HepG2 (cell line): ENCODE data around the gene TOP2B. TPM values are rescaled to one million over a fixed set of nuclear protein-coding genes. Genes with fewer than 3 reads are reported as not detected.

Source experiments
- ATAC-seq: fragments of 200-7000 bp; cut with Tn5 transposase; 3 replicates; pipeline ENCODE4 v1.9.1; 2020; ENCODE audit warnings: mild to moderate bottlenecking, moderate library complexity
- BruUV-seq: library from RNA; stranded (reverse); fragments of 400-500 nt; replicated peaks from 2 replicates; lab custom pipeline; 2021; lab: Mats Ljungman, UMichigan
- CTCF ChIA-PET: fragments of 300-600 bp; formaldehyde crosslinking; extraction: SDS; loops from one replicate; lab custom pipeline; 2021; ENCODE audit warnings: low total read pairs, inconsistent platforms, low intra/inter-chr PET ratio; lab: Yijun Ruan, JAX
- POLR2A ChIA-PET: fragments of 350-600 bp; sonication (Branson Sonifier 250); formaldehyde crosslinking; loops from one replicate; lab custom pipeline; 2020; ENCODE audit warnings: antibody characterized with exemption, inconsistent platforms; lab: Yijun Ruan, JAX
- DNase-seq: peaks from one replicate; pipeline ENCODE4 v3.0.0-alpha.2; 2015; ENCODE audit warnings: low spot score
- FAIRE-seq: peaks from 3 replicates; lab custom pipeline; 2011; peaks lifted over from hg19 to GRCh38; lab: Jason Lieb, UNC
- H2AFZ ChIP-seq: one replicate; pipeline ENCODE4 v1.6.1; 2011; ENCODE audit warnings: low read length, inconsistent platforms
- H3K27ac ChIP-seq: fragments of 300-600 bp; 3 replicates; pipeline ENCODE4 v1.8.0; 2011; ENCODE audit warnings: mixed run types, mild to moderate bottlenecking, mixed read lengths, low read length, inconsistent platforms; ENCODE audit not compliant: insufficient read depth; ENCODE audit errors: extremely low read length
- H3K27me3 ChIP-seq, 2 experiments: fragments of 200-600 bp in 1 of 2; 2 replicates in 1 of 2; 3 replicates in 1 of 2; pipeline versions ENCODE4 v1.6.0 to v1.8.0; 2011; ENCODE audit warnings: low read length in 2 of 2, mild to moderate bottlenecking in 2 of 2, moderate library complexity in 2 of 2, inconsistent platforms in 1 of 2; ENCODE audit not compliant: insufficient read depth in 2 of 2, control insufficient read depth in 1 of 2
- H3K36me3 ChIP-seq, 2 experiments: fragments of 200-600 bp in 1 of 2; replicated peaks in 1 of 2; 2 replicates in 1 of 2; 3 replicates in 1 of 2; pipeline versions ENCODE4 v1.5.1 to v1.8.0; 2011; ENCODE audit warnings: low read length in 2 of 2, inconsistent platforms in 1 of 2; ENCODE audit not compliant: insufficient read depth in 2 of 2, control insufficient read depth in 1 of 2
- H3K4me1 ChIP-seq: 2 replicates; pipeline ENCODE4 v1.5.1; 2012; ENCODE audit warnings: low read length, inconsistent platforms; ENCODE audit not compliant: insufficient read depth
- H3K4me2 ChIP-seq: 2 replicates; pipeline ENCODE4 v1.6.0; 2011; ENCODE audit warnings: low read depth, low read length, inconsistent platforms
- H3K4me3 ChIP-seq, 3 experiments: fragments of 200-600 bp in 1 of 3; sonication (generic), shearing (Covaris generic) in 1 of 3; replicated peaks in 1 of 3; 2 replicates each; pipeline ENCODE4 v1.5.1; 2011 to 2016; ENCODE audit warnings: low read length in 3 of 3, inconsistent platforms in 2 of 3, low read depth in 2 of 3, mild to moderate bottlenecking in 2 of 3, control low read depth in 1 of 3, mixed read lengths in 1 of 3; ENCODE audit not compliant: insufficient read depth in 1 of 3
- H3K79me2 ChIP-seq: one replicate; pipeline ENCODE4 v1.6.1; 2011; ENCODE audit warnings: low read length, inconsistent platforms; ENCODE audit not compliant: insufficient read depth
- H3K9ac ChIP-seq: 2 replicates; pipeline ENCODE4 v1.6.0; 2011; ENCODE audit warnings: mild to moderate bottlenecking, low read depth, low read length, inconsistent platforms; ENCODE audit not compliant: insufficient read depth
- H3K9me3 ChIP-seq: 2 replicates; pipeline ENCODE4 v1.5.1; 2012; ENCODE audit warnings: mild to moderate bottlenecking, low read length
- H4K20me1 ChIP-seq: 2 replicates; pipeline ENCODE4 v1.6.0; 2011; ENCODE audit warnings: inconsistent platforms, mild to moderate bottlenecking, low read length, moderate library complexity; ENCODE audit not compliant: insufficient read depth
- AGO2 ChIP-seq: fragments of 200-400 bp; formaldehyde crosslinking; optimal IDR thresholded peaks from 2 replicates; pipeline ENCODE3; 2017; ENCODE audit warnings: mild to moderate bottlenecking, low read depth, low read length, moderate library complexity
- AKAP8 ChIP-seq: sonication (generic); formaldehyde crosslinking; IDR thresholded peaks from 2 replicates; pipeline ENCODE4 v1.5.1; 2020; ENCODE audit warnings: mild to moderate bottlenecking, missing genetic modification reagents
- ARID2 ChIP-seq: sonication (generic); formaldehyde crosslinking; IDR thresholded peaks from 2 replicates; pipeline ENCODE4 v1.8.1; 2022; ENCODE audit warnings: mild to moderate bottlenecking, missing genetic modification reagents, borderline replicate concordance
- BRD4 ChIP-seq: sonication (generic); formaldehyde crosslinking; IDR thresholded peaks from 2 replicates; pipeline ENCODE4 v1.4.0; 2020; ENCODE audit warnings: missing genetic modification reagents
- CEBPG ChIP-seq: IDR thresholded peaks from 2 replicates; pipeline ENCODE4 v1.6.1; 2016
- ETV5 ChIP-seq: IDR thresholded peaks from 2 replicates; pipeline ENCODE4 v1.6.1; 2018; ENCODE audit warnings: missing biosample characterization, missing genetic modification reagents, inconsistent platforms, borderline replicate concordance
- HMGA1 ChIP-seq: sonication (generic); formaldehyde crosslinking; conservative IDR thresholded peaks from 2 replicates; pipeline ENCODE4 v1.4.0; 2020; ENCODE audit warnings: missing genetic modification reagents
- KLF12 ChIP-seq: sonication (generic); formaldehyde crosslinking; IDR thresholded peaks from 2 replicates; pipeline ENCODE4 v1.4.0; 2020; ENCODE audit warnings: missing genetic modification reagents, borderline replicate concordance
- NAIF1 ChIP-seq: sonication (generic); formaldehyde crosslinking; IDR thresholded peaks from 2 replicates; pipeline ENCODE4 v1.5.0; 2020; ENCODE audit warnings: mild to moderate bottlenecking, missing genetic modification reagents, borderline replicate concordance
- NFATC3 ChIP-seq: sonication (generic); formaldehyde crosslinking; IDR thresholded peaks from 2 replicates; pipeline ENCODE4 v1.5.1; 2020; ENCODE audit warnings: mild to moderate bottlenecking, missing genetic modification reagents
- NFYC ChIP-seq: IDR thresholded peaks from 2 replicates; pipeline ENCODE4 v1.6.1; 2016; ENCODE audit warnings: missing genetic modification reagents, missing compliant biosample characterization
- NONO ChIP-seq, 2 experiments: fragments of 450-650 bp in 1 of 2; sonication (generic) in 1 of 2; formaldehyde crosslinking in 1 of 2; IDR thresholded peaks in 1 of 2; conservative IDR thresholded peaks in 1 of 2; 2 replicates each; pipeline versions ENCODE4 v1.6.1 to v1.8.0; 2017 to 2022; ENCODE audit warnings: mild to moderate bottlenecking in 1 of 2, missing genetic modification reagents in 1 of 2, moderate library complexity in 1 of 2
- SPEN ChIP-seq: sonication (generic); formaldehyde crosslinking; IDR thresholded peaks from 2 replicates; pipeline ENCODE4 v1.5.1; 2020; ENCODE audit warnings: low read depth, mild to moderate bottlenecking, missing genetic modification reagents
- ZNF335 ChIP-seq: sonication (generic); formaldehyde crosslinking; IDR thresholded peaks from 2 replicates; pipeline ENCODE4 v1.4.0; 2020; ENCODE audit warnings: missing genetic modification reagents
- in situ Hi-C: cut with HindIII; loops from 2 replicates; pipeline ENCODE4 v1.10.0; 2017; ENCODE audit warnings: low pct_unique_long_range_greater_than_20kb; ENCODE audit not compliant: extremely low pct_ligation_motif_present
- intact Hi-C: fragments of 100-400 bp; cut with micrococcal nuclease; formaldehyde crosslinking; loops from one replicate; pipeline ENCODE4 v1.10.0; 2022; ENCODE audit not compliant: unreplicated experiment
- polyA plus RNA-seq, 8 experiments: library from polyadenylated mRNA; depleted of rRNA in 3 of 8; stranded (reverse) in 7 of 8; unstranded in 1 of 8; fragments of >200 nt; fragmentation: Illumina TruSeq in 4 of 8; extraction: Trizol in 4 of 8; gene quantifications; 2 replicates each; pipeline versions ENCODE4 v1.2.1 to v1.2.3, GENCODE V29; 2011 to 2016; ENCODE audit warnings: low read depth in 4 of 8, missing spikeins in 1 of 8, mixed read lengths in 1 of 8; ENCODE audit not compliant: insufficient read depth in 1 of 8
- total RNA-seq, 5 experiments: library from RNA; depleted of rRNA; stranded (reverse); fragments of >200 nt; fragmentation: Illumina TruSeq; extraction: Trizol; gene quantifications; 2 replicates each; pipeline ENCODE4 v1.2.3, GENCODE V29; 2016; ENCODE audit warnings: low read depth in 1 of 5
- TF ChIP-seq, protein P1 (sequence below): sonication (generic); formaldehyde crosslinking; IDR thresholded peaks from 2 replicates; pipeline ENCODE4 v1.4.0; 2020; ENCODE audit warnings: mild to moderate bottlenecking, missing genetic modification reagents
- TF ChIP-seq, protein P2 (sequence below): sonication (generic); formaldehyde crosslinking; IDR thresholded peaks from 2 replicates; pipeline ENCODE4 v1.4.0; 2020; ENCODE audit warnings: missing genetic modification reagents, borderline replicate concordance
- TF ChIP-seq, protein P3 (sequence below): sonication (generic); formaldehyde crosslinking; conservative IDR thresholded peaks from 2 replicates; pipeline ENCODE4 v1.4.0; 2020; ENCODE audit warnings: missing genetic modification reagents
- TF ChIP-seq, protein P4 (sequence below): sonication (generic); formaldehyde crosslinking; IDR thresholded peaks from 2 replicates; pipeline ENCODE4 v1.5.0; 2020; ENCODE audit warnings: mild to moderate bottlenecking, missing genetic modification reagents

TOP2B gene
- total and polyA plus RNA-seq, 2 of the 13 experiments (the other 11 are each of a cell fraction or from before 2014, with no cell fraction given): 27.6 to 88.1 TPM

DNA sequence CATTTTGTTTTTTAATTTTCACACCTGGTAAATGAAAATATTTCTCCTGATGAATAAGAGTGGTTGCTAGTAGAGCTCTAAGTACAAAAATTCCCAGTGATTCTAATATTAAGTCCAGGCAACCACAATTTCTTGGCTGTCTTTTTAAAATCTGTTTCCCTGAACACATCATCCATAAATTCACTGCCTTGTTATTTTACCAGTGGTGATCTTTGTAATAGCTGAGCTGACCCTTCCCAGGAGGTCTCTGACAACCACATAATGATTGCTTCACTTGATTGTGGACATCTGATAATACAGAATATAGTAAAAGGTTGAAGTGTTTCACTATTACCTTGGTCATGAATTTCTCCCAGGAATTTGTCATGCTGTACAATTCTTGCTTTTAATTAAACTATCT lies 13.9 kb upstream of the TOP2B start:
- CTCF ChIA-PET: no interaction called here
- ATAC-seq (no peak), DNase-seq (no peak)
- TF ChIP-seq, protein P1, sequence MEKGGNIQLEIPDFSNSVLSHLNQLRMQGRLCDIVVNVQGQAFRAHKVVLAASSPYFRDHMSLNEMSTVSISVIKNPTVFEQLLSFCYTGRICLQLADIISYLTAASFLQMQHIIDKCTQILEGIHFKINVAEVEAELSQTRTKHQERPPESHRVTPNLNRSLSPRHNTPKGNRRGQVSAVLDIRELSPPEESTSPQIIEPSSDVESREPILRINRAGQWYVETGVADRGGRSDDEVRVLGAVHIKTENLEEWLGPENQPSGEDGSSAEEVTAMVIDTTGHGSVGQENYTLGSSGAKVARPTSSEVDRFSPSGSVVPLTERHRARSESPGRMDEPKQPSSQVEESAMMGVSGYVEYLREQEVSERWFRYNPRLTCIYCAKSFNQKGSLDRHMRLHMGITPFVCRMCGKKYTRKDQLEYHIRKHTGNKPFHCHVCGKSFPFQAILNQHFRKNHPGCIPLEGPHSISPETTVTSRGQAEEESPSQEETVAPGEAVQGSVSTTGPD (CRISPR knock-in tag): no peak
- no peak for TF ChIP-seq AKAP8 (CRISPR knock-in tag)
- TF ChIP-seq ZNF335: no peak
- TF ChIP-seq, protein P2, sequence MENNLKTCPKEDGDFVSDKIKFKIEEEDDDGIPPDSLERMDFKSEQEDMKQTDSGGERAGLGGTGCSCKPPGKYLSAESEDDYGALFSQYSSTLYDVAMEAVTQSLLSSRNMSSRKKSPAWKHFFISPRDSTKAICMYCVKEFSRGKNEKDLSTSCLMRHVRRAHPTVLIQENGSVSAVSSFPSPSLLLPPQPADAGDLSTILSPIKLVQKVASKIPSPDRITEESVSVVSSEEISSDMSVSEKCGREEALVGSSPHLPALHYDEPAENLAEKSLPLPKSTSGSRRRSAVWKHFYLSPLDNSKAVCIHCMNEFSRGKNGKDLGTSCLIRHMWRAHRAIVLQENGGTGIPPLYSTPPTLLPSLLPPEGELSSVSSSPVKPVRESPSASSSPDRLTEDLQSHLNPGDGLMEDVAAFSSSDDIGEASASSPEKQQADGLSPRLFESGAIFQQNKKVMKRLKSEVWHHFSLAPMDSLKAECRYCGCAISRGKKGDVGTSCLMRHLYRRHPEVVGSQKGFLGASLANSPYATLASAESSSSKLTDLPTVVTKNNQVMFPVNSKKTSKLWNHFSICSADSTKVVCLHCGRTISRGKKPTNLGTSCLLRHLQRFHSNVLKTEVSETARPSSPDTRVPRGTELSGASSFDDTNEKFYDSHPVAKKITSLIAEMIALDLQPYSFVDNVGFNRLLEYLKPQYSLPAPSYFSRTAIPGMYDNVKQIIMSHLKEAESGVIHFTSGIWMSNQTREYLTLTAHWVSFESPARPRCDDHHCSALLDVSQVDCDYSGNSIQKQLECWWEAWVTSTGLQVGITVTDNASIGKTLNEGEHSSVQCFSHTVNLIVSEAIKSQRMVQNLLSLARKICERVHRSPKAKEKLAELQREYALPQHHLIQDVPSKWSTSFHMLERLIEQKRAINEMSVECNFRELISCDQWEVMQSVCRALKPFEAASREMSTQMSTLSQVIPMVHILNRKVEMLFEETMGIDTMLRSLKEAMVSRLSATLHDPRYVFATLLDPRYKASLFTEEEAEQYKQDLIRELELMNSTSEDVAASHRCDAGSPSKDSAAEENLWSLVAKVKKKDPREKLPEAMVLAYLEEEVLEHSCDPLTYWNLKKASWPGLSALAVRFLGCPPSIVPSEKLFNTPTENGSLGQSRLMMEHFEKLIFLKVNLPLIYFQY (CRISPR knock-in tag): no peak
- no peak for TF ChIP-seq BRD4 (CRISPR knock-in tag)
- TF ChIP-seq, protein P3, sequence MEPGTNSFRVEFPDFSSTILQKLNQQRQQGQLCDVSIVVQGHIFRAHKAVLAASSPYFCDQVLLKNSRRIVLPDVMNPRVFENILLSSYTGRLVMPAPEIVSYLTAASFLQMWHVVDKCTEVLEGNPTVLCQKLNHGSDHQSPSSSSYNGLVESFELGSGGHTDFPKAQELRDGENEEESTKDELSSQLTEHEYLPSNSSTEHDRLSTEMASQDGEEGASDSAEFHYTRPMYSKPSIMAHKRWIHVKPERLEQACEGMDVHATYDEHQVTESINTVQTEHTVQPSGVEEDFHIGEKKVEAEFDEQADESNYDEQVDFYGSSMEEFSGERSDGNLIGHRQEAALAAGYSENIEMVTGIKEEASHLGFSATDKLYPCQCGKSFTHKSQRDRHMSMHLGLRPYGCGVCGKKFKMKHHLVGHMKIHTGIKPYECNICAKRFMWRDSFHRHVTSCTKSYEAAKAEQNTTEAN (CRISPR knock-in tag): no peak
- no peak for TF ChIP-seq ARID2 (CRISPR knock-in tag)
- TF ChIP-seq NFYC (CRISPR knock-in tag): no peak
- no peak for TF ChIP-seq CEBPG
- TF ChIP-seq ETV5: no peak
- no peak for TF ChIP-seq SPEN (CRISPR knock-in tag)
- TF ChIP-seq NFATC3 (CRISPR knock-in tag): no peak
- TF ChIP-seq NONO (IDR thresholded peaks at IDR 0.05): no peak
- no peak for TF ChIP-seq NONO (CRISPR knock-in tag; conservative IDR thresholded peaks at IDR 0.05)
- no peak for TF ChIP-seq KLF12
- TF ChIP-seq NAIF1 (CRISPR knock-in tag): no peak
- no peak for TF ChIP-seq AGO2
- TF ChIP-seq, protein P4, sequence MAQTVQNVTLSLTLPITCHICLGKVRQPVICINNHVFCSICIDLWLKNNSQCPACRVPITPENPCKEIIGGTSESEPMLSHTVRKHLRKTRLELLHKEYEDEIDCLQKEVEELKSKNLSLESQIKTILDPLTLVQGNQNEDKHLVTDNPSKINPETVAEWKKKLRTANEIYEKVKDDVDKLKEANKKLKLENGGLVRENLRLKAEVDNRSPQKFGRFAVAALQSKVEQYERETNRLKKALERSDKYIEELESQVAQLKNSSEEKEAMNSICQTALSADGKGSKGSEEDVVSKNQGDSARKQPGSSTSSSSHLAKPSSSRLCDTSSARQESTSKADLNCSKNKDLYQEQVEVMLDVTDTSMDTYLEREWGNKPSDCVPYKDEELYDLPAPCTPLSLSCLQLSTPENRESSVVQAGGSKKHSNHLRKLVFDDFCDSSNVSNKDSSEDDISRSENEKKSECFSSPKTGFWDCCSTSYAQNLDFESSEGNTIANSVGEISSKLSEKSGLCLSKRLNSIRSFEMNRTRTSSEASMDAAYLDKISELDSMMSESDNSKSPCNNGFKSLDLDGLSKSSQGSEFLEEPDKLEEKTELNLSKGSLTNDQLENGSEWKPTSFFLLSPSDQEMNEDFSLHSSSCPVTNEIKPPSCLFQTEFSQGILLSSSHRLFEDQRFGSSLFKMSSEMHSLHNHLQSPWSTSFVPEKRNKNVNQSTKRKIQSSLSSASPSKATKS (CRISPR knock-in tag): no peak
- TF ChIP-seq HMGA1 (CRISPR knock-in tag): no peak

More for the DNA sequence above, 13.9 kb upstream of the TOP2B start:
- H3K79me2 ChIP-seq: no peaks in the 10 kb centered on the region
- H3K27ac ChIP-seq: no peak overlapping the region
- POLR2A ChIA-PET: no interaction called here
- H4K20me1 ChIP-seq: no peaks in the 10 kb centered on the region
- peaks cover 30% of the 10 kb centered on the region for H3K4me1 ChIP-seq
- no peak for FAIRE-seq
- intact Hi-C loops (no loop called here), in situ Hi-C loops (no loop called here)
- BruUV-seq: no TSS peak
- peak overlapping the region in 1 of 3 experiments; percentile 35; a peak in 3 of 6 replicates for H3K4me3 ChIP-seq
- H3K36me3 ChIP-seq: no peaks in the 10 kb centered on the region
- H3K9ac ChIP-seq: no peak overlapping the region
- no peaks in the 10 kb centered on the region for H3K27me3 ChIP-seq
- peak overlapping the region; percentile 49 for H3K4me2 ChIP-seq
- no peak overlapping the region for H2AFZ ChIP-seq
- no peaks in the 10 kb centered on the region for H3K9me3 ChIP-seq
